K562 (cell line): ENCODE data around the gene POMP. TPM values are rescaled to one million over a fixed set of nuclear protein-coding genes. Genes with fewer than 3 reads are reported as not detected.
A peak's percentile ranks its signal among the peaks of the same experiment; 100 is the strongest.

Experiments
- ATAC-seq: fragments of 200-7000 bp; cut with Tn5 transposase; 3 replicates; pipeline ENCODE4 v1.9.1; 2020; ENCODE audit warnings: moderate library complexity
- BruUV-seq: library from RNA; stranded (reverse); fragments of 400-500 nt; replicated peaks from 2 replicates; lab custom pipeline; 2021; lab: Mats Ljungman, UMichigan
- CTCF ChIA-PET: fragments of 300-600 bp; formaldehyde crosslinking; extraction: SDS; loops from one replicate; lab custom pipeline; 2021; ENCODE audit warnings: low intra/inter-chr PET ratio; lab: Yijun Ruan, JAX
- POLR2A ChIA-PET: fragments of 300-600, 350-650 bp; sonication (Branson Sonifier 250); formaldehyde crosslinking; extraction: SDS; loops from one replicate; lab custom pipeline; 2021; ENCODE audit warnings: antibody characterized with exemption, inconsistent platforms; lab: Yijun Ruan, JAX
- DNase-seq, 4 experiments: peaks; one replicate each; pipeline versions ENCODE4 v3.0.0 to v3.0.0-alpha.2; 2011 to 2018; ENCODE audit warnings: low spot score in 3 of 4, mixed read lengths in 3 of 4; ENCODE audit errors: extremely low read depth in 1 of 4
- FAIRE-seq: peaks from 2 replicates; lab custom pipeline; 2011; peaks lifted over from hg19 to GRCh38; lab: Jason Lieb, UNC
- H2AFZ ChIP-seq: 2 replicates; pipeline ENCODE4 v1.6.0; 2011; ENCODE audit warnings: low read depth, low read length, control low read depth, inconsistent platforms
- H3K27ac ChIP-seq: fragments of 200-600 bp; 3 replicates; pipeline ENCODE4 v1.8.0; 2011; ENCODE audit warnings: low read depth, mild to moderate bottlenecking, control low read depth, inconsistent platforms, low read length, moderate library complexity, mixed read lengths; ENCODE audit errors: extremely low read depth
- H3K27me3 ChIP-seq, 2 experiments: fragments of 300-600 bp in 1 of 2; 2 replicates in 1 of 2; 3 replicates in 1 of 2; pipeline versions ENCODE4 v1.6.0 to v1.8.0; 2011; ENCODE audit warnings: inconsistent platforms in 2 of 2, low read length in 2 of 2, mild to moderate bottlenecking in 1 of 2, mixed read lengths in 1 of 2, moderate library complexity in 1 of 2; ENCODE audit not compliant: control insufficient read depth in 2 of 2, insufficient read depth in 2 of 2
- H3K36me3 ChIP-seq: fragments of 300-600 bp; 3 replicates; pipeline ENCODE4 v1.8.0; 2011; ENCODE audit warnings: mild to moderate bottlenecking, low read length, inconsistent platforms; ENCODE audit not compliant: control insufficient read depth, insufficient read depth
- H3K4me1 ChIP-seq, 2 experiments: fragments of 200-600 bp in 1 of 2; replicated peaks in 1 of 2; 2 replicates in 1 of 2; 3 replicates in 1 of 2; pipeline versions ENCODE4 v1.5.1 to v1.8.0; 2011; ENCODE audit warnings: inconsistent platforms in 2 of 2, low read length in 2 of 2, mild to moderate bottlenecking in 1 of 2, mixed read lengths in 1 of 2, moderate library complexity in 1 of 2; ENCODE audit not compliant: control insufficient read depth in 2 of 2, insufficient read depth in 2 of 2
- H3K4me2 ChIP-seq: 2 replicates; pipeline ENCODE4 v1.6.1; 2011; ENCODE audit warnings: low read length, control low read depth, inconsistent platforms, mixed read lengths; ENCODE audit not compliant: insufficient read depth
- H3K4me3 ChIP-seq: fragments of 200-600 bp; sonication (generic), shearing (Covaris generic); 2 replicates; pipeline ENCODE4 v1.5.1; 2016; ENCODE audit warnings: control low read depth, inconsistent platforms
- H3K79me2 ChIP-seq: fragments of 200-600 bp; 3 replicates; pipeline ENCODE4 v1.8.0; 2011; ENCODE audit warnings: low read length, inconsistent platforms; ENCODE audit not compliant: control insufficient read depth, insufficient read depth
- H3K9ac ChIP-seq, 2 experiments: 2 replicates each; pipeline versions ENCODE4 v1.6.0 to v1.6.1; 2011; ENCODE audit warnings: low read depth in 2 of 2, low read length in 2 of 2, control low read depth in 1 of 2, inconsistent platforms in 1 of 2, mild to moderate bottlenecking in 1 of 2, mixed read lengths in 1 of 2; ENCODE audit not compliant: insufficient read depth in 1 of 2
- H3K9me1 ChIP-seq: one replicate; pipeline ENCODE4 v1.6.0; 2011; ENCODE audit warnings: inconsistent platforms, mild to moderate bottlenecking, low read length, moderate library complexity; ENCODE audit not compliant: control insufficient read depth, insufficient read depth
- H3K9me3 ChIP-seq: replicated peaks from 2 replicates; pipeline ENCODE4 v1.5.1; 2011; ENCODE audit warnings: low read depth, low read length, inconsistent platforms; ENCODE audit not compliant: control insufficient read depth, insufficient read depth
- H4K20me1 ChIP-seq: replicated peaks from 2 replicates; pipeline ENCODE4 v1.6.1; 2011; ENCODE audit warnings: low read length, inconsistent platforms, mixed read lengths; ENCODE audit not compliant: control insufficient read depth, insufficient read depth
- BCOR ChIP-seq: fragments of 450-650 bp; IDR thresholded peaks from 2 replicates; pipeline ENCODE4 v1.6.1; 2016
- JUNB ChIP-seq: fragments of 450-650 bp; formaldehyde crosslinking; conservative IDR thresholded peaks from 2 replicates; pipeline ENCODE4 v1.4.0; 2020; ENCODE audit warnings: mild to moderate bottlenecking
- NR1H2 ChIP-seq: sonication (generic); formaldehyde crosslinking; IDR thresholded peaks from 2 replicates; pipeline ENCODE4 v1.4.0; 2020; ENCODE audit warnings: mild to moderate bottlenecking, missing genetic modification reagents
- RBM22 ChIP-seq: fragments of 200-400 bp; formaldehyde crosslinking; IDR thresholded peaks from 2 replicates; pipeline ENCODE4 v1.6.1; 2018; ENCODE audit warnings: low read length, low read depth; ENCODE audit not compliant: poor library complexity, severe bottlenecking
- TEAD2 ChIP-seq: fragments of 450-650 bp; IDR thresholded peaks from 2 replicates; pipeline ENCODE4 v1.6.1; 2016; ENCODE audit warnings: missing genetic modification characterization, control low read depth, missing compliant biosample characterization
- WGBS: fragments of 100-300 bp; shearing (Covaris generic); methylation state at CpG from one replicate; pipeline ENCODE4 v1.1.6; 2016; ENCODE audit warnings: low coverage, mixed read lengths; ENCODE audit not compliant: insufficient coverage; ENCODE audit errors: missing lambda C conversion rate; 5-methylcytosine and 5-hydroxymethylcytosine counted together
- in situ Hi-C: fragments of 300-500 bp; cut with MboI; formaldehyde crosslinking; loops from 4 replicates; pipeline ENCODE4 v1.15.0; 2018; ENCODE audit warnings: inconsistent platforms, mixed read lengths
- intact Hi-C: fragments of 100-400 bp; cut with micrococcal nuclease; formaldehyde crosslinking; loops from 2 replicates; pipeline ENCODE4 v1.14.2; 2022
- polyA plus RNA-seq, 8 experiments: library from polyadenylated mRNA; depleted of rRNA in 4 of 8; stranded (reverse) in 5 of 8; unstranded in 3 of 8; fragments of >200 nt; fragmentation: Nextera tagmentation in 2 of 8; fragmentation: Illumina TruSeq in 1 of 8; extraction: Ambion mirVana in 2 of 8; extraction: Trizol in 1 of 8; gene quantifications; 2 replicates each; pipeline versions ENCODE4 v1.2.1 to v1.2.3, GENCODE V29; 2011 to 2014; ENCODE audit warnings: inconsistent platforms in 1 of 8, missing spikeins in 1 of 8
- total RNA-seq, 7 experiments: library from RNA; depleted of rRNA in 6 of 7; stranded (reverse); fragments of >200 nt in 6 of 7; fragmentation: Illumina TruSeq in 2 of 7; extraction: Trizol in 2 of 7; gene quantifications; 2 replicates each; pipeline versions ENCODE4 v1.2.1 to v1.2.3, GENCODE V29; 2011 to 2021; ENCODE audit warnings: low replicate concordance in 1 of 7
- TF ChIP-seq, protein P1 (sequence below): fragments of 250-450 bp; sonication (Bioruptor Pico); IDR thresholded peaks from 2 replicates; pipeline ENCODE4 v1.4.0; 2020; ENCODE audit warnings: mild to moderate bottlenecking, moderate library complexity
- TF ChIP-seq, protein P2 (sequence below): sonication (generic); formaldehyde crosslinking; IDR thresholded peaks from 2 replicates; pipeline ENCODE4 v1.8.0; 2022; ENCODE audit warnings: mild to moderate bottlenecking, missing genetic modification reagents
- TF ChIP-seq, protein P3 (sequence below): fragments of 450-650 bp; IDR thresholded peaks from 2 replicates; pipeline ENCODE4 v1.6.1; 2017; ENCODE audit warnings: mild to moderate bottlenecking, moderate library complexity

POMP gene
- total and polyA plus RNA-seq, 9 of the 15 experiments (the other 6 are each of a cell fraction or from before 2014, with no cell fraction given): 69.2 to 647 (median 118) TPM

DNA sequence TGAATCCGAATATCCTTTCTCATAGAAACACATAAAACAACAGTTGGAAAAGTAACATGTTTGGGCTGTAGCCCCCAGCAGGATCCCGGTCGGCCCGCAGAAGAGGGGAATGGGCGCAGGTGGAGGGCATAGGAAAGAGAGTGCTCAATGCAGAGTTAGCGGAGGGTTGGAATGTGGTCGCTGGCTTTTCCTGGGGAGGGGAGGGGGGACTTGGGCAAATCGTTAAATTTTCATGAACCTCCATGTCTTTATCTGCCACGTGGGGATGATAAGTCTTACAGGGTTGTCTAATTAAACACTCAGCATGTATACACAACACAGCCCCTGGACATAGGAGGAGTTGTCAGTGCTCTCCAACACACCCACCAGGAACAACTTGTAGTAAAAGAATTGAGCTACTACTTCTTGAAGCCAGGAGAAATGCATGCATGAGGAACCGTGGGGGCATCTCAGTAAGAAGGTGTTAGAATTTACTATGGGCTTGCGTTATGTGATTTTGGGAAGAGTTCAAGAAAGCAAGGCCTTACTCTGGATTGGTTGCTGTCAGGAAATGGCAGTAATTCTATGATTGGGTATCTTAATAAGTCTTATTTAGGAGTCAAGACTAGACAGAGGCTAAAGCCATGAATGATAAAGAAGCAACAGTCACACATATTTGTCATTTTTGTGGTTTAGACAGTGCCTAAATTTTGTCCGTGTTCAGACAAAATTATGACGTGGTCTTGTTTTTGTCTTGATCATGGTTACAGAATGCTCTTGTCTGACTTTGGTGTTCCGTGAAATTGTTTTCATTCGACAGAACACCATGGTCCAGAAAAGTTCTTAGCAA, 60.5 kb downstream of the POMP start:
- TF ChIP-seq, protein P1, sequence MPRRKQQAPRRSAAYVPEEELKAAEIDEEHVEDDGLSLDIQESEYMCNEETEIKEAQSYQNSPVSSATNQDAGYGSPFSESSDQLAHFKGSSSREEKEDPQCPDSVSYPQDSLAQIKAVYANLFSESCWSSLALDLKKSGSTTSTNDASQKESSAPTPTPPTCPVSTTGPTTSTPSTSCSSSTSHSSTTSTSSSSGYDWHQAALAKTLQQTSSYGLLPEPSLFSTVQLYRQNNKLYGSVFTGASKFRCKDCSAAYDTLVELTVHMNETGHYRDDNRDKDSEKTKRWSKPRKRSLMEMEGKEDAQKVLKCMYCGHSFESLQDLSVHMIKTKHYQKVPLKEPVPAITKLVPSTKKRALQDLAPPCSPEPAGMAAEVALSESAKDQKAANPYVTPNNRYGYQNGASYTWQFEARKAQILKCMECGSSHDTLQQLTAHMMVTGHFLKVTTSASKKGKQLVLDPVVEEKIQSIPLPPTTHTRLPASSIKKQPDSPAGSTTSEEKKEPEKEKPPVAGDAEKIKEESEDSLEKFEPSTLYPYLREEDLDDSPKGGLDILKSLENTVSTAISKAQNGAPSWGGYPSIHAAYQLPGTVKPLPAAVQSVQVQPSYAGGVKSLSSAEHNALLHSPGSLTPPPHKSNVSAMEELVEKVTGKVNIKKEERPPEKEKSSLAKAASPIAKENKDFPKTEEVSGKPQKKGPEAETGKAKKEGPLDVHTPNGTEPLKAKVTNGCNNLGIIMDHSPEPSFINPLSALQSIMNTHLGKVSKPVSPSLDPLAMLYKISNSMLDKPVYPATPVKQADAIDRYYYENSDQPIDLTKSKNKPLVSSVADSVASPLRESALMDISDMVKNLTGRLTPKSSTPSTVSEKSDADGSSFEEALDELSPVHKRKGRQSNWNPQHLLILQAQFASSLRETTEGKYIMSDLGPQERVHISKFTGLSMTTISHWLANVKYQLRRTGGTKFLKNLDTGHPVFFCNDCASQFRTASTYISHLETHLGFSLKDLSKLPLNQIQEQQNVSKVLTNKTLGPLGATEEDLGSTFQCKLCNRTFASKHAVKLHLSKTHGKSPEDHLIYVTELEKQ (CRISPR knock-in tag): no peak
- TF ChIP-seq, protein P2, sequence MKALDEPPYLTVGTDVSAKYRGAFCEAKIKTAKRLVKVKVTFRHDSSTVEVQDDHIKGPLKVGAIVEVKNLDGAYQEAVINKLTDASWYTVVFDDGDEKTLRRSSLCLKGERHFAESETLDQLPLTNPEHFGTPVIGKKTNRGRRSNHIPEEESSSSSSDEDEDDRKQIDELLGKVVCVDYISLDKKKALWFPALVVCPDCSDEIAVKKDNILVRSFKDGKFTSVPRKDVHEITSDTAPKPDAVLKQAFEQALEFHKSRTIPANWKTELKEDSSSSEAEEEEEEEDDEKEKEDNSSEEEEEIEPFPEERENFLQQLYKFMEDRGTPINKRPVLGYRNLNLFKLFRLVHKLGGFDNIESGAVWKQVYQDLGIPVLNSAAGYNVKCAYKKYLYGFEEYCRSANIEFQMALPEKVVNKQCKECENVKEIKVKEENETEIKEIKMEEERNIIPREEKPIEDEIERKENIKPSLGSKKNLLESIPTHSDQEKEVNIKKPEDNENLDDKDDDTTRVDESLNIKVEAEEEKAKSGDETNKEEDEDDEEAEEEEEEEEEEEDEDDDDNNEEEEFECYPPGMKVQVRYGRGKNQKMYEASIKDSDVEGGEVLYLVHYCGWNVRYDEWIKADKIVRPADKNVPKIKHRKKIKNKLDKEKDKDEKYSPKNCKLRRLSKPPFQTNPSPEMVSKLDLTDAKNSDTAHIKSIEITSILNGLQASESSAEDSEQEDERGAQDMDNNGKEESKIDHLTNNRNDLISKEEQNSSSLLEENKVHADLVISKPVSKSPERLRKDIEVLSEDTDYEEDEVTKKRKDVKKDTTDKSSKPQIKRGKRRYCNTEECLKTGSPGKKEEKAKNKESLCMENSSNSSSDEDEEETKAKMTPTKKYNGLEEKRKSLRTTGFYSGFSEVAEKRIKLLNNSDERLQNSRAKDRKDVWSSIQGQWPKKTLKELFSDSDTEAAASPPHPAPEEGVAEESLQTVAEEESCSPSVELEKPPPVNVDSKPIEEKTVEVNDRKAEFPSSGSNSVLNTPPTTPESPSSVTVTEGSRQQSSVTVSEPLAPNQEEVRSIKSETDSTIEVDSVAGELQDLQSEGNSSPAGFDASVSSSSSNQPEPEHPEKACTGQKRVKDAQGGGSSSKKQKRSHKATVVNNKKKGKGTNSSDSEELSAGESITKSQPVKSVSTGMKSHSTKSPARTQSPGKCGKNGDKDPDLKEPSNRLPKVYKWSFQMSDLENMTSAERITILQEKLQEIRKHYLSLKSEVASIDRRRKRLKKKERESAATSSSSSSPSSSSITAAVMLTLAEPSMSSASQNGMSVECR (CRISPR knock-in tag): 0 out of 2 replicates have a peak, but pooled peaks have one; percentile 8
- TF ChIP-seq BCOR (no peak), TEAD2 (no peak), JUNB (CRISPR knock-in tag) (no peak), NR1H2 (CRISPR knock-in tag) (no peak), RBM22 (no peak)
- TF ChIP-seq, protein P3, sequence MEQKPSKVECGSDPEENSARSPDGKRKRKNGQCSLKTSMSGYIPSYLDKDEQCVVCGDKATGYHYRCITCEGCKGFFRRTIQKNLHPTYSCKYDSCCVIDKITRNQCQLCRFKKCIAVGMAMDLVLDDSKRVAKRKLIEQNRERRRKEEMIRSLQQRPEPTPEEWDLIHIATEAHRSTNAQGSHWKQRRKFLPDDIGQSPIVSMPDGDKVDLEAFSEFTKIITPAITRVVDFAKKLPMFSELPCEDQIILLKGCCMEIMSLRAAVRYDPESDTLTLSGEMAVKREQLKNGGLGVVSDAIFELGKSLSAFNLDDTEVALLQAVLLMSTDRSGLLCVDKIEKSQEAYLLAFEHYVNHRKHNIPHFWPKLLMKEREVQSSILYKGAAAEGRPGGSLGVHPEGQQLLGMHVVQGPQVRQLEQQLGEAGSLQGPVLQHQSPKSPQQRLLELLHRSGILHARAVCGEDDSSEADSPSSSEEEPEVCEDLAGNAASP: no peak
- H3K4me2 ChIP-seq: peak overlapping the region; percentile 30; the same call in 1 of the 2 replicates
- ATAC-seq (no peak), DNase-seq (no peak), FAIRE-seq (no peak)
- H4K20me1 ChIP-seq: no peaks in the 10 kb centered on the region
- no peaks in the 10 kb centered on the region for H3K9me3 ChIP-seq
- no TSS peak for BruUV-seq
- H3K9me1 ChIP-seq: no peaks in the 10 kb centered on the region
- H3K27ac ChIP-seq: no peak overlapping the region
- no peaks in the 10 kb centered on the region for H3K36me3 ChIP-seq
- H3K9ac ChIP-seq: no peak overlapping the region
- WGBS: 64% methylated on average over 14 of the region's 15 CpGs
- POLR2A ChIA-PET: interaction anchor here (0.8 kb wide), 1 partner anchor 12 kb away, joined by 3 read pairs; no protein-coding TSS in a partner anchor
- H3K27me3 ChIP-seq: peaks cover 0 to 4% of the 10 kb centered on the region in 2 experiments; a peak in 1 of 5 replicates
- H3K4me3 ChIP-seq: peak overlapping the region; percentile 41; the same call in 1 of the 2 replicates
- intact Hi-C loops: no loop called here
- CTCF ChIA-PET: no interaction called here
- no peaks in the 10 kb centered on the region for H3K79me2 ChIP-seq
- peak overlapping the region; percentile 91 for H2AFZ ChIP-seq
- peaks cover 0 to 11% of the 10 kb centered on the region in 2 experiments; a peak in 3 of 5 replicates for H3K4me1 ChIP-seq
- in situ Hi-C loops: no loop called here
